GM12878 (cell line): Measurements from ENCODE around the gene CACNG8. TPM values are rescaled to one million over a fixed set of nuclear protein-coding genes. Genes with fewer than 3 reads are reported as not detected.

Source experiments
- ATAC-seq: fragments of 200-7000 bp; cut with Tn5 transposase; 3 replicates; pipeline ENCODE4 v1.9.1; 2020; ENCODE audit warnings: mild to moderate bottlenecking, moderate library complexity
- BruUV-seq: library from RNA; stranded (reverse); fragments of 400-500 nt; replicated peaks from 2 replicates; lab custom pipeline; 2021; lab: Mats Ljungman, UMichigan
- CTCF ChIA-PET: fragments of 300-600 bp; sonication (Branson Sonifier 250); formaldehyde crosslinking; extraction: SDS; loops from one replicate; lab custom pipeline; 2021; ENCODE audit warnings: inconsistent platforms; lab: Yijun Ruan, JAX
- POLR2A ChIA-PET: fragments of 350-600 bp; formaldehyde crosslinking; extraction: SDS; loops from one replicate; lab custom pipeline; 2021; ENCODE audit warnings: inconsistent platforms; lab: Charles Lee
- RAD21 ChIA-PET: fragments of 300-600 bp; sonication (Branson Sonifier 250); formaldehyde crosslinking; loops from one replicate; lab custom pipeline; 2023; ENCODE audit warnings: antibody characterized with exemption; ENCODE audit not compliant: unreplicated experiment; lab: Charles Lee
- SMC1A ChIA-PET: fragments of 300-600 bp; sonication (Branson Sonifier 250); formaldehyde crosslinking; loops from one replicate; lab custom pipeline; 2023; ENCODE audit not compliant: unreplicated experiment, uncharacterized antibody; lab: Charles Lee
- DNase-seq: peaks from one replicate; pipeline ENCODE4 v3.0.0-alpha.2; 2011; ENCODE audit warnings: low read depth, low spot score
- FAIRE-seq: peaks from 3 replicates; lab custom pipeline; 2011; peaks lifted over from hg19 to GRCh38; lab: Jason Lieb, UNC
- H2AFZ ChIP-seq: 2 replicates; pipeline ENCODE4 v1.6.0; 2011; ENCODE audit warnings: low read depth, low read length, control low read depth; ENCODE audit not compliant: control insufficient read depth
- H3K27ac ChIP-seq: 2 replicates; pipeline ENCODE4 v1.5.1; 2011; ENCODE audit warnings: control low read depth; ENCODE audit not compliant: control insufficient read depth, insufficient read depth
- H3K27me3 ChIP-seq, 2 experiments: replicated peaks in 1 of 2; 2 replicates each; pipeline versions ENCODE4 v1.6.0 to v1.6.1; 2011; ENCODE audit warnings: low read length in 1 of 2; ENCODE audit not compliant: control insufficient read depth in 2 of 2, insufficient read depth in 2 of 2
- H3K36me3 ChIP-seq, 2 experiments: 2 replicates each; pipeline ENCODE4 v1.5.1; 2011; ENCODE audit warnings: low read length in 1 of 2; ENCODE audit not compliant: control insufficient read depth in 2 of 2, insufficient read depth in 2 of 2
- H3K4me1 ChIP-seq: 2 replicates; pipeline ENCODE4 v1.6.1; 2011; ENCODE audit warnings: mild to moderate bottlenecking, low read length, moderate library complexity, mixed read lengths; ENCODE audit not compliant: control insufficient read depth, insufficient read depth
- H3K4me2 ChIP-seq: 2 replicates; pipeline ENCODE4 v1.6.0; 2011; ENCODE audit warnings: control low read depth; ENCODE audit not compliant: control insufficient read depth, insufficient read depth
- H3K4me3 ChIP-seq: fragments of 200-600 bp; sonication (generic); 2 replicates; pipeline ENCODE4 v1.5.1; 2016
- H3K79me2 ChIP-seq: 2 replicates; pipeline ENCODE4 v1.6.0; 2011; ENCODE audit warnings: low read length; ENCODE audit not compliant: control insufficient read depth, insufficient read depth
- H3K9ac ChIP-seq: 2 replicates; pipeline ENCODE4 v1.8.0; 2011; ENCODE audit warnings: low read length, control low read depth, mixed read lengths; ENCODE audit not compliant: control insufficient read depth, insufficient read depth
- H3K9me3 ChIP-seq: replicated peaks from 3 replicates; pipeline ENCODE4 v1.5.1; 2011; ENCODE audit warnings: mild to moderate bottlenecking, low read length; ENCODE audit not compliant: control insufficient read depth, insufficient read depth
- H4K20me1 ChIP-seq: 2 replicates; pipeline ENCODE4 v1.6.0; 2011; ENCODE audit not compliant: control insufficient read depth, insufficient read depth
- BMI1 ChIP-seq: fragments of 450-650 bp; IDR thresholded peaks from 2 replicates; pipeline ENCODE4 v1.6.1; 2016; ENCODE audit warnings: mild to moderate bottlenecking, moderate library complexity, borderline replicate concordance
- CHD1 ChIP-seq: IDR thresholded peaks from 2 replicates; pipeline ENCODE4 v1.6.1; 2012; ENCODE audit warnings: low read depth, low read length, improper control_type of control experiment
- RAD21 ChIP-seq: IDR thresholded peaks from 2 replicates; pipeline ENCODE4 v1.6.1; 2011; ENCODE audit warnings: mild to moderate bottlenecking, low read depth, low read length, moderate library complexity; ENCODE audit not compliant: insufficient read depth
- YY1 ChIP-seq: IDR thresholded peaks from 2 replicates; pipeline ENCODE4 v1.6.1; 2011; ENCODE audit warnings: low read depth, mild to moderate bottlenecking, low read length
- ZNF384 ChIP-seq: IDR thresholded peaks from 2 replicates; pipeline ENCODE4 v1.6.1; 2012; ENCODE audit warnings: low read depth, mild to moderate bottlenecking, low read length, improper control_type of control experiment, borderline replicate concordance
- WGBS: methylation state at CpG from one replicate; pipeline ENCODE4 v1.1.6; 2016; ENCODE audit warnings: low lambda C conversion rate; ENCODE audit not compliant: insufficient replicate concordance, insufficient coverage; ENCODE audit errors: missing lambda C conversion rate; 5-methylcytosine and 5-hydroxymethylcytosine counted together
- in situ Hi-C: fragments of 300-500 bp; cut with MboI; formaldehyde crosslinking; loops from 9 replicates; pipeline ENCODE4 v1.14.3; 2018; ENCODE audit warnings: mixed read lengths
- intact Hi-C: fragments of 100-400 bp; cut with micrococcal nuclease; formaldehyde crosslinking; loops from one replicate; pipeline ENCODE4 v1.14.2; 2022; ENCODE audit not compliant: unreplicated experiment
- polyA plus RNA-seq, 11 experiments: library from polyadenylated mRNA; depleted of rRNA in 4 of 11; unstranded in 6 of 11; stranded (reverse) in 5 of 11; fragments of >200 nt; fragmentation: Nextera tagmentation in 4 of 11; fragmentation: Illumina TruSeq in 1 of 11; extraction: Ambion mirVana in 4 of 11; extraction: Trizol in 1 of 11; gene quantifications; 1 replicate in 1 of 11; 2 replicates in 10 of 11; pipeline versions ENCODE4 v1.2.1 to v1.2.3, GENCODE V29; 2011 to 2016; ENCODE audit warnings: inconsistent platforms in 2 of 11, missing spikeins in 2 of 11, low read depth in 1 of 11
- total RNA-seq, 4 experiments: library from RNA; depleted of rRNA in 3 of 4; stranded (reverse); fragments of >200 nt in 3 of 4; fragmentation: Illumina TruSeq in 1 of 4; extraction: Trizol in 1 of 4; gene quantifications; 2 replicates each; pipeline versions ENCODE4 v1.2.1 to v1.2.3, GENCODE V29; 2013 to 2021
- TF ChIP-seq, protein P1 (sequence below): fragments of 450-650 bp; IDR thresholded peaks from 2 replicates; pipeline ENCODE4 v1.6.1; 2017; ENCODE audit warnings: antibody characterized with exemption, mild to moderate bottlenecking, moderate library complexity
- TF ChIP-seq, protein P2 (sequence below), 3 experiments: IDR thresholded peaks in 2 of 3; conservative IDR thresholded peaks in 1 of 3; 2 replicates each; pipeline ENCODE4 v1.5.1; 2011; ENCODE audit warnings: low read depth in 3 of 3, low read length in 3 of 3, mild to moderate bottlenecking in 3 of 3, control low read depth in 2 of 3, moderate library complexity in 2 of 3, inconsistent platforms in 1 of 3, mixed read lengths in 1 of 3; ENCODE audit not compliant: control insufficient read depth in 2 of 3, insufficient read depth in 1 of 3; ENCODE audit errors: extremely low read depth in 1 of 3

The CACNG8 gene
- total and polyA plus RNA-seq, 10 of the 15 experiments (the other 5 are each of a cell fraction or from before 2014, with no cell fraction given), result not detected

DNA sequence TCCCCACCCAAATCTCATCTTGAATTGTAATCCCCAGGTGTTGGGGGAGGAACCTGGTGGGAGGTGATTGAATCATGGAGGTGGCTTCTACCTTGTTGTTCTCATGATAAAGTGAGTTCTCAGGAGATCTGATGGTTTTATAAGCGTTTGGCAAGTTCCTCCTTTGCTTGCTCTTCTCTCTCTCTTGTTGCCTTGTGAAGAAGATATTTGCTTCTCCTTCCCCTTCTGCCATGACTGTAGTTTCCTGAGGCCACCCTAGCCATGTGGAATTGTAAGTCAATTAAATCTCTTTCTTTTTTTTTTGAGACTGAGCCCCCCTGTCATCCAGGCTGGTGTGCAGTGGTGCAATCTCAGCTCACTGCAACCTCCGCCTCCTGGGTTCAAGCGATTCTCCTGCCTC, 66.6 kb downstream of the CACNG8 start (continued):
- TF ChIP-seq, protein P1, sequence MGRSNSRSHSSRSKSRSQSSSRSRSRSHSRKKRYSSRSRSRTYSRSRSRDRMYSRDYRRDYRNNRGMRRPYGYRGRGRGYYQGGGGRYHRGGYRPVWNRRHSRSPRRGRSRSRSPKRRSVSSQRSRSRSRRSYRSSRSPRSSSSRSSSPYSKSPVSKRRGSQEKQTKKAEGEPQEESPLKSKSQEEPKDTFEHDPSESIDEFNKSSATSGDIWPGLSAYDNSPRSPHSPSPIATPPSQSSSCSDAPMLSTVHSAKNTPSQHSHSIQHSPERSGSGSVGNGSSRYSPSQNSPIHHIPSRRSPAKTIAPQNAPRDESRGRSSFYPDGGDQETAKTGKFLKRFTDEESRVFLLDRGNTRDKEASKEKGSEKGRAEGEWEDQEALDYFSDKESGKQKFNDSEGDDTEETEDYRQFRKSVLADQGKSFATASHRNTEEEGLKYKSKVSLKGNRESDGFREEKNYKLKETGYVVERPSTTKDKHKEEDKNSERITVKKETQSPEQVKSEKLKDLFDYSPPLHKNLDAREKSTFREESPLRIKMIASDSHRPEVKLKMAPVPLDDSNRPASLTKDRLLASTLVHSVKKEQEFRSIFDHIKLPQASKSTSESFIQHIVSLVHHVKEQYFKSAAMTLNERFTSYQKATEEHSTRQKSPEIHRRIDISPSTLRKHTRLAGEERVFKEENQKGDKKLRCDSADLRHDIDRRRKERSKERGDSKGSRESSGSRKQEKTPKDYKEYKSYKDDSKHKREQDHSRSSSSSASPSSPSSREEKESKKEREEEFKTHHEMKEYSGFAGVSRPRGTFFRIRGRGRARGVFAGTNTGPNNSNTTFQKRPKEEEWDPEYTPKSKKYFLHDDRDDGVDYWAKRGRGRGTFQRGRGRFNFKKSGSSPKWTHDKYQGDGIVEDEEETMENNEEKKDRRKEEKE, result no peak
- no peak for TF ChIP-seq BMI1

DNA sequence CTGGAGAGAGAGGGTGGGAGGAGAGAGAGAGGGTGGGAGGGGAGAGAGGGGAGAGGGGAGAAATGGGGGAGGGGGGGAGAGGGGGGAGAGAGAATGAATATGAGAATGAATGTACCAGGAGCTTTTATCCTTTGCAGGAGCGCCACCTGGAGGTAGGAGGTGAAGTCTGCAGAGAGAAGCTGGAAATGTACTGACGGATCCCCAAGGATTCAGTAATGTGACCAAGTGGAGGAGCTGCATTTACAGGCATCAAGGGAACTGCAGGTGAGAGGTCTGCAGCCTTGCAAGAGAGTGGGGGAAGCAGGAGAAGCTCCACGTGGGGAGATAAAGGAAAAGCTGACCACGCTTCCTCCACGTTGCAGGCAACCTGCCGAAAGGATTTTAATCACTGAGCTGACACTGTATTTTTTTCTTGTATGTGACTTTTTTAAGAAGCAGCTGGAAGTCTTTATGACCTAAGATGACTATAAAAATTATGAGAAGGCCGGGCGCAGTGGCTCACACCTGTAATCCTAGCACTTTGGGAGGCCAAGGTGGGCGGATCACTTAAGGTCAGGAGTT, 67.3 kb downstream of the CACNG8 start:
- ChIA-PET CTCF (interaction anchor here (0.7 to 1.2 kb wide), 3 partner anchors 175 to 605 kb away, joined by 3 read pairs; no protein-coding TSS in a partner anchor), SMC1A (interaction anchor here (0.8 kb wide), 1 partner anchor 237 kb away, joined by 4 read pairs; no protein-coding TSS in a partner anchor)
- Histone ChIP-seq H3K79me2 (no peaks in the 10 kb centered on the region), H3K27ac (no peak overlapping the region), H3K4me3 (no peak overlapping the region), H3K9me3 (no peaks in the 10 kb centered on the region; the same call in 2 of the 3 replicates), H3K9ac (no peak overlapping the region), H3K27me3 (no peaks in the 10 kb centered on the region)
- intact Hi-C loops (loop anchor here (10.0 kb wide), 1 partner anchor 605 kb away; no protein-coding TSS in a partner anchor), in situ Hi-C loops (loop anchor here (10.0 kb wide), 2 partner anchors 605 to 835 kb away; partner anchors contain the start of gene ZNF665)
- ATAC-seq, result no peak
- TF ChIP-seq, protein P2, sequence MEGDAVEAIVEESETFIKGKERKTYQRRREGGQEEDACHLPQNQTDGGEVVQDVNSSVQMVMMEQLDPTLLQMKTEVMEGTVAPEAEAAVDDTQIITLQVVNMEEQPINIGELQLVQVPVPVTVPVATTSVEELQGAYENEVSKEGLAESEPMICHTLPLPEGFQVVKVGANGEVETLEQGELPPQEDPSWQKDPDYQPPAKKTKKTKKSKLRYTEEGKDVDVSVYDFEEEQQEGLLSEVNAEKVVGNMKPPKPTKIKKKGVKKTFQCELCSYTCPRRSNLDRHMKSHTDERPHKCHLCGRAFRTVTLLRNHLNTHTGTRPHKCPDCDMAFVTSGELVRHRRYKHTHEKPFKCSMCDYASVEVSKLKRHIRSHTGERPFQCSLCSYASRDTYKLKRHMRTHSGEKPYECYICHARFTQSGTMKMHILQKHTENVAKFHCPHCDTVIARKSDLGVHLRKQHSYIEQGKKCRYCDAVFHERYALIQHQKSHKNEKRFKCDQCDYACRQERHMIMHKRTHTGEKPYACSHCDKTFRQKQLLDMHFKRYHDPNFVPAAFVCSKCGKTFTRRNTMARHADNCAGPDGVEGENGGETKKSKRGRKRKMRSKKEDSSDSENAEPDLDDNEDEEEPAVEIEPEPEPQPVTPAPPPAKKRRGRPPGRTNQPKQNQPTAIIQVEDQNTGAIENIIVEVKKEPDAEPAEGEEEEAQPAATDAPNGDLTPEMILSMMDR (IDR thresholded peaks at IDR 0.05 in 2 of 3, conservative IDR thresholded peaks at IDR 0.05 in 1 of 3; ENCODE audit: control insufficient read depth in 2 of 3, extremely low read depth in 1 of 3, insufficient read depth in 1 of 3, low read depth in 3 of 3, low read length in 3 of 3), result peak in 2 of 3 experiments; percentile 42 to 44; a peak in 3 of 6 replicates
- TF ChIP-seq CHD1 (no peak), ZNF384 (no peak), RAD21 (peak; percentile 30; the same call in 1 of the 2 replicates), YY1 (no peak)
- TF ChIP-seq, all 136 proteins: peak for 2
- WGBS, result 20% methylated on average over 9 of the region's 9 CpGs
- RAD21 ChIA-PET, result no interaction called here
- no TSS peak for BruUV-seq
- no peak overlapping the region for H2AFZ ChIP-seq
- H3K4me2 ChIP-seq, result no peak overlapping the region
- POLR2A ChIA-PET, result no interaction called here
- H4K20me1 ChIP-seq, result no peaks in the 10 kb centered on the region
- FAIRE-seq, result no peak
- no peaks in the 10 kb centered on the region for H3K4me1 ChIP-seq
- no peaks in the 10 kb centered on the region for H3K36me3 ChIP-seq
- DNase-seq, result no peak
